HG02852 (cell line): ENCODE results near the gene ARID5B.
"Not testable (repeated sequence)": the region's sequence is repeated elsewhere in the genome, so short reads cannot be mapped to it uniquely, and the experiment has no call there.

Source experiments
- ATAC-seq: cut with Tn5 transposase; IDR thresholded peaks from one replicate; pipeline ENCODE4 v1.9.1; 2021; ENCODE audit warnings: mild to moderate bottlenecking, moderate library complexity; ENCODE audit not compliant: unreplicated experiment

The ARID5B gene

DNA sequence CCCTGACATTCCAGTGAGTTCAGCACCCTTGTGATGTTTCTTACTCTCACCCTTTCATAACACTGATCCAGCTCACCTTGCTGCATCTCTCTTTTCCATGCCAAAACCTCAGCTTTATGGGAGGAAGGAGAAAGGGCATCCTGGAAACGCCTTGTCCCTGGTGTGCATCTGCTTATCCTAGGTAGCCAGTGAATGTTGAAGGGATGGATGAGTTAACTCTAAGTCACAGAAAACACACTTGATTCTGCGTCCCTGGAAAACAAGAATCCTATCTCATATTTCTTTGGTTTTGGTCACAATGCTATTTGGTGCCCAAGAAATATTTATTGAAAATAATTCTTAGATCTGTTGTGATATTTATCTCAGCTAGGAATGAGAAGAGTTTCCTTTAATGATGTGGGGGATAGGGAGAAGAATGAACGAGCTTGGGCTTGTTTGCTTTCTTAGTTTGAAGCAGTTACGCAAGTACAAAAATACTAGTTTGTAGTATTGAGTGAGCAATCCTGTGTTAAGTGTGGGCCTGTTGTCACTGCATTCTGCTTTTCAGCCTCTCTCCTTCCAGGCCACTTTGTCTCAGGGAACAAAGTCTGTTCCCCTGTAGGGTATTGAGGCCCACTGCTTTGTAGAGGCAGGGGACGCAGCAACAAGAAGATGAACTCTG lies 126.5 kb downstream of the ARID5B start:
- ATAC-seq: no peak

DNA sequence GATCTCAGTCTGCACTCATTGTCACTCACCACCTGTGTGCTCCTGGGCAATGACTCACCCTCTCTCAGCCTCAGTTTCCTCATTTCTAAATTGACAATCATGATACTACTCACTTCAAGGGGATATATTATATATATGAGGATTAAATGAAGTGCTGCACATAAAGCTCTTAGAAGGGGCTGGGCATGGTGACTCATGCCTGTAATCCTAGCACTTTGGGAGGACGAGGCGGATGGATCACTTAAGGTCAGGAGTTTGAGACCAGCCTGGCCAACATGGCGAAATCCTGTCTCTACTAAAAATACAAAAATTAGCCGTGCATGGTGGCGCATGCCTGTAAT lies 127.0 kb downstream of the ARID5B start:
- not testable (repeated sequence) for ATAC-seq

DNA sequence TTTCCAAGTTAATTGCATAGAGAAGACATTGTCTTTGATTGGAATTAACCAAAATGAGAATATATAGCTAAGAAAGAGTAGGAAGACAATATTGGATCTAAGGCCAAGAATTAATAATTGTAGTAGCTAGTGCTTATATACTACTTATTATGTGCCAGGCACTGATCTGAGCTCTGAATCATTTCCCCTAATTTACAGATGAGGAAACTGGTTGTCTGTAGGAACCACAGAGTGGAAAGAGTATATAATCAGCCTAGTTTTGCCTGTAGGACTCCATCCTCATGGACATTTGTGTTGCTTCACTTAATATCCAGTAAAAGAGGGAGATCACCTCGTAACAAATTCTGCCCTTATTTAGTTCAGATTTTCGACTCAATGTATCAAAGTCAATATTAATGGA lies 127.9 kb downstream of the ARID5B start:
- no peak for ATAC-seq

DNA sequence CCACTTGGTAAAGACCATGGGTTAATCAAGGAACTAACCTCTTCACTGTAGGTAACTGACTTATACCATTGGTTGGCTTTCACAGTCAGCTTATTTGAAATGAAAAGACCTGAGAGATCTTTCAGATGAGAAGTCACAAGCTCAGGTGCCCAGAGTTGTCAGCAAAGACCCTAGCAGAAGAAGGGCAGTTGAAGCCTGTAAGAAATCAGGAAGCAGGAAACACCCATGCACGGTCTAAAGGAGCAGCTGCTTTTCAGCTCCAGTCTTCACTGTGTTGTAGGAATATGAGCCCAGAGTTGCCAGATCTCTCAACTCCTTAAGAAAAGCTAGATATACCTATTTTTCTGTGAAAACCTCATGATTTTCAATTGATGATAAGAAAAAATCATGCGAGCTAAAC lies 130.0 kb downstream of the ARID5B start:
- no peak for ATAC-seq

DNA sequence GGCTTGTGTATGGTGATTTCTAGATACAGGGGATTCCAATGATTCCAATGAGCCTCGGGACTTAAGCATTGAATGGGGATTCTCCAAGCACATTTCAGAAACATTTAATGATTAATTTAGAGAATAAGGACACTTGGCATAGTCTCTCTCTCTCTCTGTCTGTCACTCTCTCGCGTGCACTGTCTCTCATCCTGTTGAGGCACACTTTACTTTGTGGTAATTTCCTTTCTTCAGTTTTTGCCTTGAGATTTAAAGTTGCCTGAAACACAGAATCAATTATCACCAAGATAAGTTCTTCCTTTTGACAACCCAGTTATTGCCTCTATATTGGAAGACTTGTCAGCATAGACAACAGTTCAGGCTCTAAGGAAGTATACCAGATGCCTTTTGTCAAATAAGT lies 131.6 kb downstream of the ARID5B start:
- no peak for ATAC-seq

DNA sequence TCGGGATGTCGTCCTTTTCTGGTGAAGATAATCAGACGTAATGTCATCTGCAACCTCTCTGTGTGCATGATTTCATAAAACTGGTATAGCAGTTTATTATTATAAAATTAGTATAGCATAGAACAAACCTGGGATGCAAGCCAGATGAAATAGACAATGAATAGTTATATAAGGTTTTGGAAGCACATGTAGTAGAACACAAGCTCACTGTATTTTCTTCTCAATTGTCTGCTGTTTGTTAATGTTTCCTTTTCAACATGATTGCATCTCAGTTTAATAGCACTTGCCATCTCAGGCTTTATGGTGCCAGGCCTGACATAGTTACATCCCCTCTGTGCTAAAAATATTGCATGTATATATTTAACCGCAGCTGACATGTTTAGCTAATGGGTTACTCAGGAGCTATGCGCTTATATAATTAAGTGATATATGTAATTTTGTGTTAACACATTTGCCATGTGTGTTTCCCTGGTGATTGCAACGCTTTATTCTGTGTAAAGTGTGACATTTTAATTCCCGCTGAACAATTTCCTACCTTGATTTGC lies 132.7 kb downstream of the ARID5B start:
- ATAC-seq: no peak

DNA sequence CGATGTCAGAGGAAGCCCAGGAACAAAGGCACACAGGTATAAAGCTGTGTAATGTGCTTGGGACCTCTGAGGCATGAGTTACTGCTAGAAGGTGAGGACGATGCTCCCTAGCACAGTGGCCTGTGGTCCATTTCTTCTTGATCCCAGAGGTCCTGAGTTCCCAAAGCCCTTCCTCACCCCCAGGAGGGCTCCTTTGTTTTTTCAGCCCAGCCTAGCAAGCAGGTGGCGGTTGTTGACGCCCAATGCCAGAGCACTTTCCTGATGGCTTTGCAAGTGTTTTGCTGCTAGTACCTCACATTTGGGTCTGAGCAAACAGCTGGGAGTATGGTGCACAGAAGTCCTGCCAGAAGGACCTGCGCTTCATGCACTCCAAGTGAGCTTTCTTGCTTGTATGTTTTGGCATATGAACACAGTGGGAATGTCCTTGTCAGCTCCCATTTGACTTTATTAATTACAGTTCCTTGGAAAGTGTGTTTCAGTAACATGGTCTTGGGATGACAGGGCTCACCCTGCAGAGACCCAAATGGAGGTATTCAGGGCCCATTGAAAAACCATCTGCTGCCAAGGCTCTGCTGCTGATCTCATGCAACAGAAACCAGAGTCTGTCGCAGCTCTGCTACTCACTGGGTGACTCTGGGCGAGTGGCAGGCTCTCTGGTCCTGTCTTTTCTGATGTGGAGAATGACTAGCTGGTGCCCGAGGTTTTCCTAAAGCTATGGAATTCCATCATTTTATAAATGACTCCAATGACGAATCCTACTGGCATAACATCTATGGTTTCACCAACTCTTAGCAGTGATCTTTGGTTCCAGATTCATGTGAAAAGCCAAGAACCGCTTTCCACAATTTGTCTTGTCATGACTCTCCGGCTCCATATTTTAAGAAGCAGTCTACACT lies 134.9 kb downstream of the ARID5B start:
- no peak for ATAC-seq

DNA sequence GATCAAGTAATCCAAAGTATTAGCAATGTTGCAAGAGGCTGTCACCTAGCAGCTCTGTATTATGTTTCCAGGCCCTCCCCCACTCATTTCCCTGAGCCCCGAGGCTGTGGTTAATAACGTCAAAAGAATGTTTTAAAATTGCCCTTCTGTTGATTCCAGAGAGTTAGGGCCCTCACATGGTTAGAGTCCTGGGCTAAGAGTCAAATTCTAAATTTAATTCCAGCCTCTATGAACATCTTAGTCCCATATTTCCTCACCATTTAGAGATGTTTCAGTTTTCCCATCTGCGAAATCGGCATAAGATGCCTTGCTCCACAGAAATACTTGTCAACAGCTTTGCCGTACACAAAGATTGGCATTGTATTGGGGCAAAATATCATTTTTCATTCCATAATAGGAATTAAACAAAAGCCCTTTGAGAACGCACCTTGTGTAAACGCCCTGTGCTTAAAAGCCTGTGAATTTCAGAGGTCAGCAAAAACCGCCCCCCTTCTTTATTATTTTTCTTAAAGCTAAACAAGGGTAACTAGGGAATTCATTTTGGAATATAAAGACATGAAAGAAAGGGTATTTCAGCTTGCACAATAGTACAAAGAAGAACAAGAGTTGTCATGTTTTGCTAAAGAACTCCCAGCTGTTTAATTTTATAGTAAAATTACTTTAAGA lies 135.8 kb downstream of the ARID5B start:
- no peak for ATAC-seq

DNA sequence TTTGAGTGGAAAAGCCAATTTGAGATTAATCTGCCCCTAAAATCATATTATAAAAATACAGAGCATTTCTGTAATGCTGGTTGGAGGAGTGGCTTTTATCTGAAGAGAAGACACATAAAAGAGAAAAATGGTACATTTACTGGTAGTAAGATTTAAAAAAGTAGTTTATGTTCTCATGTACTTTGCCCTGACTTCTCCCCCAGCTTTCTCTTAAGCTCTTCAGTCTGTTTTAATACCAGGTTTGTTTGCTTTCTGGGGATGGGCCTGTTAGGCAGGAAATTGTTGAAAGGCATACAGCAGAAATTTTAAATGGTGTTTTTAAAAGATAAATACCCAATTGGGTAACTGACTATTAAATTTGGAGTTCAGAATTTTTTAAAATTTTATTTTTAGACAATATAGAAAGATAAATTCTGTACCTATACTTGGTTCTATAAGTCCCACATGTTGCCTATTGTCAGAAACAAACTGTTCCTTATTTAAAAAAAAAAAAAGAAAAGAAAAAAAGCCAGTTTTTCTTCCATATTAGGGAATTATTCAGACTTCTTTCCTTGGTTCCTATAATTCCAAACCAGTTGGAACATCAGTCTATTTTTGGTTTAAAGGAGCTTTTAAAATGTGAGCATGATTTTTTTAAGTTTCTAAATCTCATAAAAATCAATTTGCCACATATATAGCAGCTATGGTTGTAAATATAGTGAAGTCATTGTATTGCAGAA lies 136.6 kb downstream of the ARID5B start:
- no peak for ATAC-seq

DNA sequence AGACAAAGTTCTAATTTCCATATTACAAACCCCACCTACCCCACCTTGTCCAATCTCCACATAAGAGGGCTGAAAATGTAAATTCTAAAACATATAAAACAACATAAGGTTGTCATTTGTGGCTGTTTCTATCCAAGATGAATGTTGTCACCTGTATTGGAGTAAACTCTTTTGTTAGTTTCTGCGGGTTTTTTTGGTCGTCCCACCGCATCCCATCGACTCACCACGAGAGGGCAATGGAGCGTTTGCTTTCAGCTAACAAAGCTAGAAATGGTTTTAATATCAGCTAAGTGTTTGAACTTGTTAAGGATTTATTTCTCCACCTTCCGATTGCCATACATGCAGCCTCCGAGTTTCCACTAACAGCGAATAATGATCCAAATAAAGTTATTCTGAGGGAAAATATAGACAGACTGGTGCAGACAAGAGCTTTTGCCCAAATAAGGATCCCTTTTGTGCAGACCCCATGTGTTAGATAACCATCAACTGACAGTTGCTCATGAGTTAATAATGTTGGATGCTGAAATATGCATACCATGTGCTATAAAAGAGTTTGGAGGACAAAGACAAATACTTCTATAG lies 137.2 kb downstream of the ARID5B start:
- ATAC-seq: peak; percentile 55

DNA sequence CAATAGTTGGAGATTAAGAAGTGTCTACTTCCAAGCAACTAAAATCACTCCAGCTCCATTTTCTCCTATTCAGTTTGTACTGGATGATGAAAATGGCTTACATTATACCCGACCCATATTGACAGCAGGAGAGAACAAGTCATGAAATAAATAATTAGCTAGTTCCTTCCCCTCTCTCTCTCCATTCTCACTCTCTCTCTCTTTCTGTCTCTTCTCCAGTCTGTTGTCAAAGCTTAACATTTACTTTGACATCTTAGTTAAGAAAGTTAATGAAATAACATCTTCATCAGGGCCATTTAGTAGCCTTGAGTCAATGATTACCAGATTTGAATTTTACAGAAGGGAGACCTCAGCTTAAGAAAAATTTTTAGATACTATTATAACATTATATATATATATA lies 138.5 kb downstream of the ARID5B start:
- no peak for ATAC-seq

DNA sequence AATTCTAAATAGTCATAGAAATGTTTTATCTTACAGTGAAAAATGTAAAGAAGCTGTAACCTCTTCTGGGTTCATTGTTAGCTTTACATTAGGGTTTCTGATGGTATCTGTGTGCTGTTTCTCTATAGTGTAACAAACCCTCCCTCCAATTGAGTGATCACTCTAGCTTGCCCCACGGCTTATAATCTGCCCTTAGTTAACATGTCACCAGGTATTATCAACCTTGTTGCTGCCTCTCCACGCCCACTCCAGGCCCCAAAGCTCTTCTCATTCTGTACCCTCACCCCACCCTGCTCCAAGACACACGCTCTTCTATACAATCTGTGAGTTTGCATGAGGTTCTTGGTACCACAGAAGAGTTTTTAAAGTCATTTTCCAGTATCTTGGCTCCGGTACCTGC lies 139.4 kb downstream of the ARID5B start:
- no peak for ATAC-seq

DNA sequence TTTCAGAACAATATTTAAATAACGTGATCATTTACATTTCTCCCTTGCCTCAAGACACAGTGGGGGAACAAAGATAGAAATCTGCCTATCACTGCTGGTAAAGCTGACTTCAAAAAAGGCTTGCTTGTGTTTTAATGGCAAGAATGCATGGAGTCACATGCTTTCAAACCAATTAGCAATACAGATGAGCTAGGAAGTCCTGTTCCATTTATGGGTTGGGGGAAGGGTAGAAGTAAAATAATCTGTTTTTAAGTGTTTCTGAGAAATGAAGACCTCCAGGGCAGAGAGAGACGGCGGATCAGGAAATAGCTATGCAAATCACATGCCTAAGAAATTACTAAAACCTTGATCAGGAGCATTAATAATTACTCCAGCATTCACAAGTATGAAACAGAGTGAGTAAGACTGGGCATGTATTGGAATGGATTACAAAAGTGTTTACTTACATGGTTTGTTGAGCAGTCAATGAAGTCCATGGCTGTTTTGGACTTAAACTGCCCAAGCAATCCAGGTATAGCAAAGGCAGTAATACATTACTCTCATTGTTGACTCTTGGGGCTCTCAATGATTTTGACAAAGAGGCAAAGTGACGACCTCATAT lies 142.0 kb downstream of the ARID5B start:
- no peak for ATAC-seq

DNA sequence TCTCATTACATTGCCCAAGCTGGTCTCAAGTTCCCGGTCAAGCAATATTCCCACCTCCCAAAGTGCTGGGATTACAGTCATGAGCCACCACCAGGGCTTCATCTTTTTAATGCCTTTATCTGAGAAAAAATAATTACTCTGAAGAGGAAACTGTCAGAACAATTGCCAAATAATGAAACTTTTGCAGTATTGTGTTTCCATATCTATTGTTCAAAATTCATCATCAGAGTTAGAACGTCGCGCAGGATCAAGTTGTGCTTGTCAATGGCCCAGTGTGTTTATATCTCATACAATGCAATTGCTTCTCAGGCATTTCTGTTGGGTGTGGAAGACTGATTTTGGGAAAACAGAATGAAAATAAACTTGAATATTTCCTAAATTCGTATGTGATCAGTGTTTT lies 143.1 kb downstream of the ARID5B start:
- no peak for ATAC-seq

DNA sequence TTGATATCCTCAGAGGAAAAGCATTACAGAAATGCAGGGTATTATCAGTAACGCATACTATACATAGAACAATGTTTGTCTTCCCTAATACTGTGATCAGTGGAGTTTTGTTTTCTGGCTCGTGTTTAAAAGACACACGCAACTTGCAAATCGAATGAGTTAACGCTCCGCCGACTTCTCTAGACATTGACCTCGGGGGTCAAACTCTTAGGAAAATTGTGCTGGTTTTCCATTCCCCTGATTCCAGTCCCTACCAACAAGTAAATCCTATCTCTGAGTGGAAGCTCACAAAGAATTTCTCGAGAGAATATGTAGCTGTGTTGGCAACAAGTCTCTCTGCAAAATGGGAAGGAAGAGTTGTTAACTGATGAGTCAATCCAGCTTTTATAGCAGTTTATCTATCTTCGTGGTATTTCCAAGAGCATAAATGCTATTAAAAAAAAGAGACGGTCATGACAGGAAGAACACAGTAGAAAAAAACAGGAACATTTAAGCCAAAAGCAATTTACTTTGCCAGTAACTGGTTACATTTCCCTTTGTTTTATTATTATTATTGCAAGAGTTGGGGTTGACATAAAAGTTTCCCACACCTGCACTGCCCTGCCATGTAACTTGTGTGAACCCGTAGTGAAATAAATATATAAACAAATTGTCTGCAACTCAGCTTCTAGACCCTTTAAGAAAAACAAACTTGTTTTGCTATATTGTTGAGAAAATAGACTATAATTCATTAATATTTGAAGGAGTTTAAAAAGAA lies 144.4 kb downstream of the ARID5B start:
- ATAC-seq: no peak

DNA sequence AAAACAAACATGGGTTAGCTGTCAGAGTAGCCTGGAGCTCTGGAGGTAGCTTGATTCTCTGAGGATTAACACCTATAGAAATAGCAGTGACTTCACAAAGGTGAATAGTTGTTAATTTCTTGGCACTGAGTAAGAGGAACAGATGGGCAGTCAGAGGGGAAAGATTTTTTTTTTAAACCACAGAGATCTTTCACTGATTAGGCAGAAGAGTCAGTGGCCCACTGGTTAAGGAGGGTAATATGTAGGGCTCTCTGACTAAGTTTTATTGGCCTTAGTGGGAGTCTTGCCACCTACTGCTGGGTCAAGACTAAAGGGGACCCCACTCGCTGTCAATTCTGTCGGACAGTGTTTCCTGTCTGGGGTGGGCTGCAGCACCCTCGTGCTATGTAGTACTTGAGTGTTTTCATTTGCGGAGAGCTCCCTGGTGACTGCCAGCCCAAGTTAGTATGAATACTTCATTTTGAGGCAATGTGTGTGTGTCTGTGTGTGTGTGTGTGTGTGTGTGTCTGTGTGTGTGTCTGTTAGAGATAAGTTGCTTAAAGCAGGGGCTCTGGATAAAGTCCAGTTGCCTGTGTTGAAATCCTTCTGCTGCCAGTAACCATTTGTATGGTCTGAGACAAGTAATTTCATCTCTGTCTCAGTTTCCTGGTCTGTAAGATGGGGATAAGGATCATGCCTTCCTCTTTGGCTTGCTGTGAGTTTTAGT lies 145.2 kb downstream of the ARID5B start:
- ATAC-seq: peak; percentile 33

DNA sequence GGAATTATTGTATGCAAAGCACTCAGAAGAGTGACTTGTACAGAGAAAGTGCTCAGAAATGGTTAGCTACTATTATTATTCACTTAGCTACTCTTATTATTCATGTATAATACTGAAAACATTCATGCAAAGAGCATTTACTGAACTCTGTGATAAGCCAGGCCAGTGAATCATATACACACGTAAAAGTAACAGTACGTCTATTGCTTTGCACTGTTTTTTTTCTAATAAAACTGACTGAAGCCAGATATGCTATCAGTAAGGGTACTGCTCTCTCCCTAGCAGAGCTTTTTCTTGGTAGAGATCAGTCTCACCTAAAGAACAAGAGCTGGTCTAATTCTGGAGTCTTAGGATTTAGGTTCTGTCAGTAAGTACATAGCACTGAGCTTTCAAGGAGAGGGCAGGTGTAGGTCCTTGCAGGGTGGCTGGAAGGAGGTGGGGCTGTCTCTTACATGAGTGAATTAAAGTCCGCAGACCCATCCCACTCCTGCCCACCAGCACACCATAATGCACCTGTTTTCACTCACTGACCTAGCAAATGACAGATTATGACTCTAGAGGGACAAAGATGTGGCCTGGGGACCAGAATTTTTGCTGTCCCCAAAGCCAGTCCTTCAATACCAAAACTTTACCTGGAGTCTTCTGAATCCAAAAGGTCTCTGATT lies 145.9 kb downstream of the ARID5B start:
- ATAC-seq: peak; percentile 24

DNA sequence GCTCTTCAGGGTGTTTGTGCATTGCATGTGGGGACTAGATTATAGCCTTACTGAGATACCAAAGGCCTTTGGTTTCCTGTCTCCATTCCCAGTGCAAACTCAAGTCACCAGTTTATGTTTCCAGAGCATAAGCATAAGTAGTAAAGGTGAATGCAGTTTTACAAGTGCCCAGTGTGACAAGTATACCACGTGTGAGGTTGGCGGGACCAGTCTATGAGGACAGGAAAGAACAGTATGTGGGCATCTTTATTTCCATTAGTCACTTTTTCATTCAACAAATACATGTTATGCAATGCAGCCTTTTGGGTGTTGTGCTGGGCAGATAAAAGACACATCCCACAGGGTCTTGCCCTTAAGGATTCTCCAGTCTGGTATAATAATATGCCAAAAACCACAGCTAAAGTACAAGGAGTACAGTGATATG lies 146.5 kb downstream of the ARID5B start:
- no peak for ATAC-seq
